SH-SY5Y (cell line): ENCODE data around the gene IL16.

ENCODE experiments used
- GATA2 ChIP-seq: IDR thresholded peaks from 2 replicates; pipeline ENCODE4 v1.6.1; 2011; ENCODE audit warnings: mild to moderate bottlenecking, low read depth, low read length
- GATA3 ChIP-seq: IDR thresholded peaks from 2 replicates; pipeline ENCODE4 v1.6.1; 2011; ENCODE audit warnings: low read depth, mild to moderate bottlenecking, low read length, moderate library complexity

DNA sequence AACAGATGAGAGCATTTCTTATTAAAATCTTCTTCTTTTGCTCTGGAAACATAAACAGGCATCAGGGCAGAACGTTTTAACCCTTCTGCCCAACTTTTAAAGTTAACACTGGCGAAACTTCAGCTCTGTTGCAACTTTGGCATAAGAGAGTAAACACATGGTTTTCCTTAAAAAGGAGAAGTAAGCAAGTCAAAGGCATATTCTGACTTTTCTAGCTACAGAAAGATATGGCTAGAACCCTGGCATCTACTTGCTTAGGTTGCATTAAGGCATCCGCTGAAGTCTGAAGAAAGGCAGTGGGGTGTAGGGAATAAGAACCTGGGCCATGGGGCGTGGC is 13.3 kb upstream of the IL16 start:
- TF ChIP-seq GATA2, result no peak
- no peak for TF ChIP-seq GATA3
